HepG2 (cell line): ENCODE measurements around the gene SPDYE16. TPM values are rescaled to one million over a fixed set of nuclear protein-coding genes. Genes with fewer than 3 reads are reported as not detected.

Experiments used
- ADNP ChIP-seq: sonication (generic); formaldehyde crosslinking; IDR thresholded peaks from 2 replicates; pipeline ENCODE4 v1.4.0; 2020; ENCODE audit warnings: missing genetic modification reagents
- ELF3 ChIP-seq: IDR thresholded peaks from 2 replicates; pipeline ENCODE4 v1.6.1; 2016; ENCODE audit warnings: missing genetic modification reagents, missing compliant biosample characterization
- GFI1 ChIP-seq: sonication (generic); formaldehyde crosslinking; IDR thresholded peaks from 2 replicates; pipeline ENCODE4 v1.5.0; 2020; ENCODE audit warnings: missing genetic modification reagents, mild to moderate bottlenecking, borderline replicate concordance
- HINFP ChIP-seq: sonication (generic); formaldehyde crosslinking; IDR thresholded peaks from 2 replicates; pipeline ENCODE4 v1.4.0; 2020; ENCODE audit warnings: low read depth, mild to moderate bottlenecking, missing genetic modification reagents
- HNRNPUL1 ChIP-seq: fragments of 200-400 bp; formaldehyde crosslinking; IDR thresholded peaks from 2 replicates; pipeline ENCODE4 v1.6.1; 2017; ENCODE audit warnings: low read depth, mild to moderate bottlenecking, low read length, moderate library complexity
- KDM2A ChIP-seq: sonication (generic); formaldehyde crosslinking; IDR thresholded peaks from 2 replicates; pipeline ENCODE4 v1.4.0; 2020; ENCODE audit warnings: low read depth, missing genetic modification reagents, borderline replicate concordance
- MAFF ChIP-seq: IDR thresholded peaks from 2 replicates; pipeline ENCODE4 v1.6.1; 2011; ENCODE audit warnings: low read depth, low read length, improper control_type of control experiment
- MBD4 ChIP-seq: IDR thresholded peaks from 2 replicates; pipeline ENCODE4 v1.6.1; 2012; ENCODE audit warnings: low read length, inconsistent platforms, borderline replicate concordance
- NCOA2 ChIP-seq: sonication (generic); formaldehyde crosslinking; IDR thresholded peaks from 2 replicates; pipeline ENCODE4 v1.8.0; 2022; ENCODE audit warnings: inconsistent platforms
- NR2F6 ChIP-seq, 2 experiments: IDR thresholded peaks; 2 replicates each; pipeline ENCODE4 v1.6.1; 2016; ENCODE audit warnings: antibody characterized with exemption in 1 of 2, mild to moderate bottlenecking in 1 of 2
- NRL ChIP-seq: sonication (generic); formaldehyde crosslinking; IDR thresholded peaks from 2 replicates; pipeline ENCODE4 v1.5.0; 2020; ENCODE audit warnings: missing genetic modification reagents, mild to moderate bottlenecking, moderate library complexity, borderline replicate concordance
- PBX3 ChIP-seq: sonication (generic); formaldehyde crosslinking; IDR thresholded peaks from 2 replicates; pipeline ENCODE4 v1.8.1; 2023; ENCODE audit warnings: missing genetic modification reagents, inconsistent platforms, borderline replicate concordance
- SOX5 ChIP-seq: IDR thresholded peaks from 2 replicates; pipeline ENCODE4 v1.6.1; 2016; ENCODE audit warnings: borderline replicate concordance
- STAT5B ChIP-seq: sonication (generic); formaldehyde crosslinking; IDR thresholded peaks from 2 replicates; pipeline ENCODE4 v1.4.0; 2020; ENCODE audit warnings: missing genetic modification reagents
- WIZ ChIP-seq: sonication (generic); formaldehyde crosslinking; IDR thresholded peaks from 2 replicates; pipeline ENCODE4 v1.5.1; 2020; ENCODE audit warnings: mild to moderate bottlenecking, missing genetic modification reagents
- ZBTB7B ChIP-seq: sonication (generic); formaldehyde crosslinking; IDR thresholded peaks from 2 replicates; pipeline ENCODE4 v1.4.0; 2020; ENCODE audit warnings: missing genetic modification reagents
- ZFP41 ChIP-seq: sonication (generic); formaldehyde crosslinking; IDR thresholded peaks from 2 replicates; pipeline ENCODE4 v1.4.0; 2020; ENCODE audit warnings: mild to moderate bottlenecking, missing genetic modification reagents, borderline replicate concordance
- ZKSCAN8 ChIP-seq: IDR thresholded peaks from 2 replicates; pipeline ENCODE4 v1.6.1; 2016; ENCODE audit warnings: borderline replicate concordance, missing genetic modification reagents, missing compliant biosample characterization
- ZNF383 ChIP-seq: sonication (generic); formaldehyde crosslinking; IDR thresholded peaks from 2 replicates; pipeline ENCODE4 v1.4.0; 2020; ENCODE audit warnings: missing genetic modification reagents, mild to moderate bottlenecking, borderline replicate concordance
- ZNF496 ChIP-seq: sonication (generic); formaldehyde crosslinking; IDR thresholded peaks from 2 replicates; pipeline ENCODE4 v1.8.1; 2023; ENCODE audit warnings: mild to moderate bottlenecking, moderate library complexity, missing genetic modification reagents; ENCODE audit not compliant: insufficient replicate concordance
- ZNF563 ChIP-seq: sonication (generic); formaldehyde crosslinking; IDR thresholded peaks from 2 replicates; pipeline ENCODE4 v1.8.0; 2022; ENCODE audit warnings: mild to moderate bottlenecking, moderate library complexity, missing genetic modification reagents
- ZNF574 ChIP-seq: sonication (generic); formaldehyde crosslinking; IDR thresholded peaks from 2 replicates; pipeline ENCODE4 v1.4.0; 2020; ENCODE audit warnings: missing genetic modification reagents
- ZNF597 ChIP-seq: sonication (generic); formaldehyde crosslinking; IDR thresholded peaks from 2 replicates; pipeline ENCODE4 v1.5.0; 2020; ENCODE audit warnings: missing genetic modification reagents
- ZNF782 ChIP-seq: sonication (generic); formaldehyde crosslinking; IDR thresholded peaks from 2 replicates; pipeline ENCODE4 v1.4.0; 2020; ENCODE audit warnings: missing genetic modification reagents, mild to moderate bottlenecking, borderline replicate concordance
- ZSCAN29 ChIP-seq: sonication (generic); formaldehyde crosslinking; conservative IDR thresholded peaks from 2 replicates; pipeline ENCODE4 v1.4.0; 2020; ENCODE audit warnings: mild to moderate bottlenecking, missing genetic modification reagents
- polyA plus RNA-seq, 8 experiments: library from polyadenylated mRNA; depleted of rRNA in 3 of 8; stranded (reverse) in 7 of 8; unstranded in 1 of 8; fragments of >200 nt; fragmentation: Illumina TruSeq in 4 of 8; extraction: Trizol in 4 of 8; gene quantifications; 2 replicates each; pipeline versions ENCODE4 v1.2.1 to v1.2.3, GENCODE V29; 2011 to 2016; ENCODE audit warnings: low read depth in 4 of 8, missing spikeins in 1 of 8, mixed read lengths in 1 of 8; ENCODE audit not compliant: insufficient read depth in 1 of 8
- total RNA-seq, 5 experiments: library from RNA; depleted of rRNA; stranded (reverse); fragments of >200 nt; fragmentation: Illumina TruSeq; extraction: Trizol; gene quantifications; 2 replicates each; pipeline ENCODE4 v1.2.3, GENCODE V29; 2016; ENCODE audit warnings: low read depth in 1 of 5

The SPDYE16 gene
- total and polyA plus RNA-seq, 2 of the 13 experiments (the other 11 are each of a cell fraction or from before 2014, with no cell fraction given): 0.11 TPM; not detected in 1

GRCh38 chr7:76515999-76516443, 27.1 kb downstream of the SPDYE16 start (continued):
- TF ChIP-seq ZNF383 (CRISPR knock-in tag) (no peak), WIZ (CRISPR knock-in tag) (no peak), MAFF (no peak), PBX3 (no peak), NCOA2 (CRISPR knock-in tag) (peak; percentile 35; the same call in 1 of the 2 replicates), ZNF574 (CRISPR knock-in tag) (peak; percentile 70), NR2F6 (IDR thresholded peaks at IDR 0.05) (peak; percentile 49; the same call in 1 of the 2 replicates), NR2F6 (CRISPR knock-in tag; IDR thresholded peaks at IDR 0.05) (peak; percentile 89), ZNF782 (CRISPR knock-in tag) (no peak), HINFP (peak; percentile 68; the same call in 1 of the 2 replicates), ZNF563 (CRISPR knock-in tag) (peak; percentile 74; the same call in 1 of the 2 replicates), ZNF496 (CRISPR knock-in tag) (no peak), ZSCAN29 (CRISPR knock-in tag) (no peak), MBD4 (no peak), ELF3 (CRISPR knock-in tag) (peak; percentile 47; the same call in 1 of the 2 replicates), GFI1 (CRISPR knock-in tag) (no peak), HNRNPUL1 (no peak), KDM2A (peak; percentile 76; the same call in 1 of the 2 replicates), ZBTB7B (peak; percentile 22; the same call in 1 of the 2 replicates), ZFP41 (CRISPR knock-in tag) (0 out of 2 replicates have a peak, but pooled peaks have one; percentile 23), NRL (CRISPR knock-in tag) (peak; percentile 75; the same call in 1 of the 2 replicates), SOX5 (CRISPR knock-in tag) (no peak), ZNF597 (no peak), ADNP (CRISPR knock-in tag) (no peak), STAT5B (CRISPR knock-in tag) (no peak), ZKSCAN8 (CRISPR knock-in tag) (peak; percentile 83; the same call in 1 of the 2 replicates)
